ENCODE results near the gene MAMDC4. TPM values are rescaled to one million over a fixed set of nuclear protein-coding genes. Genes with fewer than 3 reads are reported as not detected.

The MAMDC4 gene
- polyA plus RNA-seq, 1 donor (not counting 4 experiments of a cell fraction or from before 2014, with no cell fraction given): 0.49 TPM

GRCh38 chr9:136849960-136850865, 1.9 kb upstream of the MAMDC4 start:
- Histone ChIP-seq H3K4me3 (ENCODE audit: control insufficient read depth in 2 of 3, extremely low read depth in 1 of 3, insufficient read depth in 2 of 3, low read depth in 1 of 3, low read length in 3 of 3) (peak overlapping the region; percentile 74 to 93 (median 84)), H2AFZ (ENCODE audit: control insufficient read depth, low read length) (no peak overlapping the region), H4K20me1 (ENCODE audit: control insufficient read depth, extremely low read depth, insufficient read depth, low read length) (peaks cover 6% of the 10 kb centered on the region), H3K36me3 (ENCODE audit: control insufficient read depth in 2 of 2, extremely low read depth in 1 of 2, insufficient read depth in 2 of 2, low read length in 2 of 2) (peaks cover 3 to 17% of the 10 kb centered on the region in 2 experiments), H3K9me1 (ENCODE audit: control insufficient read depth, extremely low read depth, insufficient read depth, low read length) (no peaks in the 10 kb centered on the region), H3K9ac (ENCODE audit: control insufficient read depth, extremely low read depth, insufficient read depth, low read length) (peak overlapping the region; percentile 88), H3K27ac (ENCODE audit: control insufficient read depth, insufficient read depth, low read length) (no peak overlapping the region), H3K9me3 (ENCODE audit: control insufficient read depth, low read depth, low read length) (no peaks in the 10 kb centered on the region), H3K4me2 (ENCODE audit: control insufficient read depth, extremely low read depth, insufficient read depth, low read depth, low read length) (peak overlapping the region; percentile 91), H3K27me3 (ENCODE audit: control insufficient read depth, extremely low read depth, insufficient read depth, low read length) (peaks cover 31% of the 10 kb centered on the region), H3K4me1 (ENCODE audit: control insufficient read depth, extremely low read depth, insufficient read depth, low read length) (peaks cover 9% of the 10 kb centered on the region), H3K79me2 (ENCODE audit: control insufficient read depth, insufficient read depth, low read length) (peaks cover 6% of the 10 kb centered on the region)
- dilution Hi-C loops (cut with MboI; ENCODE audit: extremely low pct_ligation_motif_present, low sequenced_read_pairs): no loop called here
- TF ChIP-seq, protein P1, sequence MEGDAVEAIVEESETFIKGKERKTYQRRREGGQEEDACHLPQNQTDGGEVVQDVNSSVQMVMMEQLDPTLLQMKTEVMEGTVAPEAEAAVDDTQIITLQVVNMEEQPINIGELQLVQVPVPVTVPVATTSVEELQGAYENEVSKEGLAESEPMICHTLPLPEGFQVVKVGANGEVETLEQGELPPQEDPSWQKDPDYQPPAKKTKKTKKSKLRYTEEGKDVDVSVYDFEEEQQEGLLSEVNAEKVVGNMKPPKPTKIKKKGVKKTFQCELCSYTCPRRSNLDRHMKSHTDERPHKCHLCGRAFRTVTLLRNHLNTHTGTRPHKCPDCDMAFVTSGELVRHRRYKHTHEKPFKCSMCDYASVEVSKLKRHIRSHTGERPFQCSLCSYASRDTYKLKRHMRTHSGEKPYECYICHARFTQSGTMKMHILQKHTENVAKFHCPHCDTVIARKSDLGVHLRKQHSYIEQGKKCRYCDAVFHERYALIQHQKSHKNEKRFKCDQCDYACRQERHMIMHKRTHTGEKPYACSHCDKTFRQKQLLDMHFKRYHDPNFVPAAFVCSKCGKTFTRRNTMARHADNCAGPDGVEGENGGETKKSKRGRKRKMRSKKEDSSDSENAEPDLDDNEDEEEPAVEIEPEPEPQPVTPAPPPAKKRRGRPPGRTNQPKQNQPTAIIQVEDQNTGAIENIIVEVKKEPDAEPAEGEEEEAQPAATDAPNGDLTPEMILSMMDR (optimal IDR thresholded peaks at IDR 0.05 in 1 of 3, IDR thresholded peaks at IDR 0.05 in 1 of 3, conservative IDR thresholded peaks at IDR 0.05 in 1 of 3; ENCODE audit: extremely low read depth in 1 of 3, insufficient read depth in 2 of 3, low read length in 3 of 3): no peak
- no peak for TF ChIP-seq EZH2 (IDR thresholded peaks at IDR 0.05; ENCODE audit: low read length)
- FAIRE-seq: no peak
- no peak for DNase-seq (ENCODE audit: low read depth, low spot score)

DNA sequence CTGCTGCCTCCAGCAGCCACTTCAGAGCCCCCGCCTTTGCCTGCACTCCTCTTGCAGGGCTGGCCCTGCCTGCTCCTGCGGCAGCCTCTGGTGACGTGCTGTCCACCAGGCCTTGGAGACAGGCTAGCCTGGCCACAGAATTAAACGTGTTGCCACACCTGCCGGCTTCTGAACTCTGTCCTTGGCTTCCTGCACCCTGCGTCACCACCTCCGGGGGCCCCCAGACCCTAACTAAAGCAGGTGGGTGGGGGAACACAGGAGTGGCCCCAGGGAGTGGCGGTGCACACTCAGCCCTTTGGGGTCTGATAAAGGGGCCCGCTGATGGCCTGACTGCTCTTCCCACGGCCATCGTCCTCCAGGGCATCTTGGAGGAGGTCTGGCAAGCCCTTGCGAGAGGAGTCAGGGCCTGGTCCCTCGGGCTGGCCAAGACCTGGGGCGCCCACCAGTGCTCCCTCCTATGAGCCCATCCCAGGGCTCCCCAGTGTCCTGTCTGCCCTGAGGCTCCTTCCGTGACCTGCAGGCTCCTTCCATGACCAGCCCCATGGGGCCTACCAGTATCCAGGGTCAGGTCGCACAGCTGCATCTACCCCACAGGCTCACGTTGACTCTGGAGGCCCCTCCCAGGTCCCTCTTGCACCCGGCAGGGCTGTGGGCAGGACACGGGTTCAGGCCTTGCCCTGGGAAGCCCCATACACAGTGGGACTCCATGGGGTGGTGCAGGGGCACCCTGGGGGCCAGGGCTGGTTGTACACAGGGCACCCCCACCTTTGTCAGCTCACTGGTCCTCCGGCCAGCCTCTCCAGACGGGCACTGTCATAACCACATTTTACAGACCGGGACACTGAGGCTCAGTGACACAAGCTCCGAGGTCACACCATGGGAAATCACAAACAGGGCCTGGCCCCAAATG, 1.0 kb upstream of the MAMDC4 start:
- peaks cover 6% of the 10 kb centered on the region for H4K20me1 ChIP-seq (ENCODE audit: control insufficient read depth, extremely low read depth, insufficient read depth, low read length)
- H3K27me3 ChIP-seq (ENCODE audit: control insufficient read depth, extremely low read depth, insufficient read depth, low read length): peaks cover 22% of the 10 kb centered on the region
- no peaks in the 10 kb centered on the region for H3K9me3 ChIP-seq (ENCODE audit: control insufficient read depth, low read depth, low read length)
- DNase-seq (ENCODE audit: low read depth, low spot score) (no peak), FAIRE-seq (no peak)
- peaks cover 3 to 17% of the 10 kb centered on the region in 2 experiments for H3K36me3 ChIP-seq (ENCODE audit: control insufficient read depth in 2 of 2, extremely low read depth in 1 of 2, insufficient read depth in 2 of 2, low read length in 2 of 2)
- H3K4me1 ChIP-seq (ENCODE audit: control insufficient read depth, extremely low read depth, insufficient read depth, low read length): peaks cover 9% of the 10 kb centered on the region
- dilution Hi-C loops (cut with MboI; ENCODE audit: extremely low pct_ligation_motif_present, low sequenced_read_pairs): no loop called here
- H3K4me2 ChIP-seq (ENCODE audit: control insufficient read depth, extremely low read depth, insufficient read depth, low read depth, low read length): no peak overlapping the region
- no peak overlapping the region for H3K4me3 ChIP-seq (ENCODE audit: control insufficient read depth in 2 of 3, extremely low read depth in 1 of 3, insufficient read depth in 2 of 3, low read depth in 1 of 3, low read length in 3 of 3)
- H3K9me1 ChIP-seq (ENCODE audit: control insufficient read depth, extremely low read depth, insufficient read depth, low read length): no peaks in the 10 kb centered on the region
- peaks cover 6% of the 10 kb centered on the region for H3K79me2 ChIP-seq (ENCODE audit: control insufficient read depth, insufficient read depth, low read length)
- no peak overlapping the region for H3K27ac ChIP-seq (ENCODE audit: control insufficient read depth, insufficient read depth, low read length)
- H3K9ac ChIP-seq (ENCODE audit: control insufficient read depth, extremely low read depth, insufficient read depth, low read length): no peak overlapping the region
- no peak overlapping the region for H2AFZ ChIP-seq (ENCODE audit: control insufficient read depth, low read length)
- TF ChIP-seq, protein P1 (optimal IDR thresholded peaks at IDR 0.05 in 1 of 3, IDR thresholded peaks at IDR 0.05 in 1 of 3, conservative IDR thresholded peaks at IDR 0.05 in 1 of 3; ENCODE audit: extremely low read depth in 1 of 3, insufficient read depth in 2 of 3, low read length in 3 of 3): no peak

Data from keratinocyte (primary cell).